Effector memory CD4-positive, alpha-beta T cell (primary cell): Measurements from ENCODE around the gene VSTM2A.

Experiments used
- DNase-seq, 3 donors: peaks; one replicate each; pipeline ENCODE4 v3.0.0-alpha.2; 2020
- H3K27ac ChIP-seq: 2 replicates; pipeline ENCODE4 v1.7.0; 2013; ENCODE audit warnings: mild to moderate bottlenecking, low read length, moderate library complexity; ENCODE audit not compliant: insufficient read depth, poor library complexity, severe bottlenecking
- H3K27me3 ChIP-seq: replicated peaks from 2 replicates; pipeline ENCODE4 v1.7.0; 2013; ENCODE audit warnings: mild to moderate bottlenecking, low read length; ENCODE audit not compliant: insufficient read depth, control insufficient read depth, poor library complexity, severe bottlenecking
- H3K36me3 ChIP-seq: 2 replicates; pipeline ENCODE4 v1.7.0; 2013; ENCODE audit warnings: mild to moderate bottlenecking, low read length, moderate library complexity; ENCODE audit not compliant: control insufficient read depth, insufficient read depth
- H3K4me1 ChIP-seq: 2 replicates; pipeline ENCODE4 v1.7.0; 2013; ENCODE audit warnings: low read length, mild to moderate bottlenecking; ENCODE audit not compliant: control insufficient read depth, insufficient read depth, poor library complexity, severe bottlenecking
- H3K4me3 ChIP-seq: 2 replicates; pipeline ENCODE4 v1.7.0; 2013; ENCODE audit warnings: low read length, low read depth, mild to moderate bottlenecking; ENCODE audit not compliant: insufficient read depth, poor library complexity, severe bottlenecking
- H3K9me3 ChIP-seq: 2 replicates; pipeline ENCODE4 v1.7.0; 2013; ENCODE audit warnings: mild to moderate bottlenecking, low read length, moderate library complexity; ENCODE audit not compliant: control insufficient read depth

VSTM2A gene

DNA sequence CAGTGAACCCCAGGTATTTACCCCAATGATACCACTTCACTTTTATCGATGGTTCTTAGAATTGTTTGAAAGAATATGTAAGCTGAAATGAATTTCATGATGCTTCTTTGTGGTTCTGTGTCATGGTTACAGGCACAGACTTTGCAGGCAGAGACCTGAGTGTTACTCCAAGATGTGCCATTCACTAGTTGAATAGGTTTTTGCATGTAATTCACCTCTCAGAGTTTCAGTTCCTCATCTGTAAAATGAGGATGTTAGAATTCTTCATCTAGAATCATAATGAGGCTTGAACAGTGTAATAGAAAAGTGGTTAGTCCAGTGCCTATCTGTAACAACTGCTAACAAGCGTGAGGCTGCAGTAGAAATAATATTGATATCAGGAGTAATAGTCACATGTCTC, 54.6 kb downstream of the VSTM2A start:
- no peaks in the 10 kb centered on the region for H3K9me3 ChIP-seq
- H3K4me1 ChIP-seq, result no peaks in the 10 kb centered on the region
- H3K4me3 ChIP-seq, result no peak overlapping the region
- no peak overlapping the region for H3K27ac ChIP-seq
- no peaks in the 10 kb centered on the region for H3K36me3 ChIP-seq
- H3K27me3 ChIP-seq, result no peaks in the 10 kb centered on the region
- no peak for DNase-seq

DNA sequence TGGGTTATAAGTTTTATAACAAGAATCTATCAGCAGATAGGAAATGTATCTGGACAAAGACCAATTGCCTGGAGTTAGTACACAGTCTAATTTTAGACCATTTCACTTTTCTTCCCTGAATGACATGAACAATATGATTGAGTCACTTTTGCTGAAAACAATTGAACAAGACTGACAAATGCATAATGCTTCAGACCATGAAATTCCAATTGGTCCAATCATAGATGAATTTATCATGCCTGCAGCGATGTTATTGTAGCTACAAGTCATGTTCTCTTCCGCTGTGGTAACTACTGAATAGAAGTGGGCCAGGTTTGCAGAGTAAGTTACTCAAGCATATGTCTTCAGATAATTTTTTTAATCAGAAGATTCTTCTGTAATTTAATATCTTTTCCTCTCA, 73.4 kb downstream of the VSTM2A start:
- H3K36me3 ChIP-seq, result no peaks in the 10 kb centered on the region
- no peak overlapping the region for H3K27ac ChIP-seq
- no peaks in the 10 kb centered on the region for H3K9me3 ChIP-seq
- H3K4me1 ChIP-seq, result no peaks in the 10 kb centered on the region
- H3K4me3 ChIP-seq, result no peak overlapping the region
- DNase-seq, result no peak
- no peaks in the 10 kb centered on the region for H3K27me3 ChIP-seq
